Thoracic aorta (tissue), 2 donors: ENCODE data around the gene PARPBP. TPM values are rescaled to one million over a fixed set of nuclear protein-coding genes. Genes with fewer than 3 reads are reported as not detected.

Experiments used
- ATAC-seq: fragments of 150-250 bp; one replicate; pipeline ENCODE4 v1.8.0; 2017; ENCODE audit warnings: low read depth; ENCODE audit not compliant: insufficient number of reproducible peaks, low FRiP score
- DNase-seq: peaks from one replicate; pipeline ENCODE4 v3.0.0-alpha.2; 2020; ENCODE audit warnings: low spot score
- H3K27ac ChIP-seq, 2 donors: fragments of 200-600 bp; sonication (generic); 1 replicate in 1 of 2; 2 replicates in 1 of 2; pipeline ENCODE4 v1.5.1; 2016; ENCODE audit warnings: mild to moderate bottlenecking in 2 of 2, moderate library complexity in 2 of 2
- H3K27me3 ChIP-seq: fragments of 200-600 bp; sonication (generic); replicated peaks from 2 replicates; pipeline ENCODE4 v1.6.0; 2016; ENCODE audit warnings: mild to moderate bottlenecking; ENCODE audit not compliant: insufficient read depth
- H3K36me3 ChIP-seq: fragments of 200-600 bp; sonication (generic); one replicate; pipeline ENCODE4 v1.5.1; 2016
- H3K4me1 ChIP-seq, 2 donors: fragments of 200-600 bp; sonication (generic); 1 replicate in 1 of 2; 2 replicates in 1 of 2; pipeline versions ENCODE4 v1.5.1 to v1.6.0; 2016; ENCODE audit warnings: low read depth in 2 of 2, mild to moderate bottlenecking in 1 of 2; ENCODE audit not compliant: control insufficient read depth in 1 of 2
- H3K4me3 ChIP-seq: fragments of 200-600 bp; sonication (generic); 2 replicates; pipeline ENCODE4 v1.5.1; 2016; ENCODE audit warnings: mild to moderate bottlenecking
- H3K9me3 ChIP-seq: fragments of 200-600 bp; sonication (generic); 2 replicates; pipeline ENCODE4 v1.5.1; 2016
- total RNA-seq, 2 donors: library from RNA; depleted of rRNA; stranded (reverse); fragments of >200 nt; gene quantifications; one replicate each; pipeline versions ENCODE4 v1.1.0 to v1.2.3, GENCODE V29; 2016
- TF ChIP-seq, protein P1 (sequence below): fragments of 200-600 bp; sonication (generic); IDR thresholded peaks from one replicate; pipeline ENCODE4 v1.5.1; 2019; ENCODE audit warnings: antibody characterized with exemption

Gene PARPBP
- total RNA-seq, 2 donors from 2014 or later: 0.27 to 2.6 TPM

DNA sequence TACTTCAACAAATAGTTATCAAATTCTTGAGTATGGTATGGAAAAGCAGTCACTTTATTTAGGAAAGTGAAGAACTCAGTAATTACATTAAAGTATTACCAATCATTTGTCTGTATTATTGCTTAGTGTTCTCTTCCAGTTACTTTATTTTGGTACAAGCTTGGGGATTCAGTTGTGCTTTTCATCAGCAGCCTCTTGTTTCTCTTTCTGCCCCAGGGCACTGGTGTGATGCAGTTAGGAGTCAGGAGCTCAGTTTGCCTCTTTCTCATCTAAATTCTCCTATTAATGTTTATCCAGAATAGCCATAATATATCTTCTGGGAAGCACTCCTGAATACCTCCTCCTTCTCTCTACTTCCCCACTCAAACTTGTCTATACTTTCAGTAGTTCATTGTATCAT, 52.0 kb downstream of the PARPBP start:
- H3K36me3 ChIP-seq: no peaks in the 10 kb centered on the region
- no peaks in the 10 kb centered on the region for H3K27me3 ChIP-seq
- H3K4me1 ChIP-seq: peaks cover 5 to 9% of the 10 kb centered on the region in 2 donors
- no peaks in the 10 kb centered on the region for H3K9me3 ChIP-seq
- TF ChIP-seq, protein P1, sequence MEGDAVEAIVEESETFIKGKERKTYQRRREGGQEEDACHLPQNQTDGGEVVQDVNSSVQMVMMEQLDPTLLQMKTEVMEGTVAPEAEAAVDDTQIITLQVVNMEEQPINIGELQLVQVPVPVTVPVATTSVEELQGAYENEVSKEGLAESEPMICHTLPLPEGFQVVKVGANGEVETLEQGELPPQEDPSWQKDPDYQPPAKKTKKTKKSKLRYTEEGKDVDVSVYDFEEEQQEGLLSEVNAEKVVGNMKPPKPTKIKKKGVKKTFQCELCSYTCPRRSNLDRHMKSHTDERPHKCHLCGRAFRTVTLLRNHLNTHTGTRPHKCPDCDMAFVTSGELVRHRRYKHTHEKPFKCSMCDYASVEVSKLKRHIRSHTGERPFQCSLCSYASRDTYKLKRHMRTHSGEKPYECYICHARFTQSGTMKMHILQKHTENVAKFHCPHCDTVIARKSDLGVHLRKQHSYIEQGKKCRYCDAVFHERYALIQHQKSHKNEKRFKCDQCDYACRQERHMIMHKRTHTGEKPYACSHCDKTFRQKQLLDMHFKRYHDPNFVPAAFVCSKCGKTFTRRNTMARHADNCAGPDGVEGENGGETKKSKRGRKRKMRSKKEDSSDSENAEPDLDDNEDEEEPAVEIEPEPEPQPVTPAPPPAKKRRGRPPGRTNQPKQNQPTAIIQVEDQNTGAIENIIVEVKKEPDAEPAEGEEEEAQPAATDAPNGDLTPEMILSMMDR: no peak
- DNase-seq (no peak), ATAC-seq (no peak)
- no peak overlapping the region for H3K27ac ChIP-seq
- no peak overlapping the region for H3K4me3 ChIP-seq

DNA sequence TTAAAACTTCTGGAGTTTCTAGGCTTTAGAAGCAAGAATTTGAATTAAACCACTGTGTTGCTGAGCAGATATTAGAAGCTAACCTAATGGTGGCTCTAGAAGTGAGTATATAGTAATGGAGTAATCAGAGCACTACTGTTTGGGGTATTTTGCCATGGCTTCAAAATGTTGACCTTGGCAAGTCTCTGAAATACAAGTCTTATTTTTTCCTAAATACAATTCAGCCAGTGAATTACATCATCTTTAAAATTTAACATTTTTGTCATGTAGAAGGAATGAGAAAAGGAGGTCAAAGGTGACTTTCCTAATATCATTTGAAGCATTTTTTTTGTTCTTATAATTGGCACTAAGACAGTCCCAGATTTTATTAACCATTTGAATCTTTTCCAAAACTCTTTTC, 52.5 kb downstream of the PARPBP start:
- H3K36me3 ChIP-seq: no peaks in the 10 kb centered on the region
- H3K27me3 ChIP-seq: no peaks in the 10 kb centered on the region
- peaks cover 5 to 9% of the 10 kb centered on the region in 2 donors for H3K4me1 ChIP-seq
- DNase-seq (no peak), ATAC-seq (peak; percentile 65)
- TF ChIP-seq, protein P1: no peak
- H3K9me3 ChIP-seq: no peaks in the 10 kb centered on the region
- H3K4me3 ChIP-seq: no peak overlapping the region
- no peak overlapping the region for H3K27ac ChIP-seq

DNA sequence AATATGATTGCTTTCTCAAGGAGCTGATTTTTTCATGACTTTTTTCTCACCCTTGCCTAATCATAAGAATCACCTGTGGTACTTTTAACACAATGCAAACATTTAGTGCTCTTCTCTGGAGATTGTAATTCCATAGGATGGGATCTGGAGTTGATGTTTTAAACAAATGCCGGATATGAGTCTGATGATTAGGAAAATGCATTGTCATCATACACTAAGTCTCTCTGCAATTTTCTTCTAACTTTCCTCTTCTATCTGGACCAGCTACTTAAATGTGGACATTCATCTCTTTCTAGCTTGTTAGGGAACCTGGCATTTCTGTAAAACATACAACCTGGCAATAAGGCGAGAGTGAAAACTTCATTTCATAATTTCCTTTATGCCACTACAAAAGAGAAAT, 54.1 kb downstream of the PARPBP start:
- H3K4me3 ChIP-seq: no peak overlapping the region
- TF ChIP-seq, protein P1: no peak
- H3K36me3 ChIP-seq: no peaks in the 10 kb centered on the region
- H3K27ac ChIP-seq: no peak overlapping the region
- DNase-seq (no peak), ATAC-seq (no peak)
- H3K9me3 ChIP-seq: no peaks in the 10 kb centered on the region
- no peaks in the 10 kb centered on the region for H3K27me3 ChIP-seq
- H3K4me1 ChIP-seq: peaks cover 5 to 9% of the 10 kb centered on the region in 2 donors

DNA sequence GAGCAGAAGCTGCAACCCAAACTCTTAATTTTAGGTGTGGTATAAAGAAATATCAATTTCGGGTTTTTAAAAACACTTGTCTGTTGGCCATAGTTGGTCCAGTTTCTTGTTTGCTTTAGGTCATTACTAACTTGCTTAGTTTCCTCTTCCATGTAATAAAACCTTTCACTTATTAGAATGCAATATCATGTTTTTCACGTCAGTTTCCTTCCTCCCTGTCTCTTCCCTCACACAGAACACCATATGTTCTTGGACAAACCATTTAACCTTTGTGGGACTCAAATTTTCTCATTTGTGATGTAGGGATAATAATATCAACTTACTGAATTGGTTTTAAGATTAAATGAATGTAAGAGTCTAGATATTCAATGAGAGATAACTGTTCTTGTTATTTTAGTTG, 54.8 kb downstream of the PARPBP start:
- Histone ChIP-seq H3K4me3 (no peak overlapping the region), H3K27me3 (no peaks in the 10 kb centered on the region), H3K27ac (no peak overlapping the region), H3K9me3 (no peaks in the 10 kb centered on the region), H3K36me3 (no peaks in the 10 kb centered on the region), H3K4me1 (peaks cover 5 to 9% of the 10 kb centered on the region in 2 donors)
- TF ChIP-seq, protein P1: no peak
- DNase-seq (no peak), ATAC-seq (no peak)

DNA sequence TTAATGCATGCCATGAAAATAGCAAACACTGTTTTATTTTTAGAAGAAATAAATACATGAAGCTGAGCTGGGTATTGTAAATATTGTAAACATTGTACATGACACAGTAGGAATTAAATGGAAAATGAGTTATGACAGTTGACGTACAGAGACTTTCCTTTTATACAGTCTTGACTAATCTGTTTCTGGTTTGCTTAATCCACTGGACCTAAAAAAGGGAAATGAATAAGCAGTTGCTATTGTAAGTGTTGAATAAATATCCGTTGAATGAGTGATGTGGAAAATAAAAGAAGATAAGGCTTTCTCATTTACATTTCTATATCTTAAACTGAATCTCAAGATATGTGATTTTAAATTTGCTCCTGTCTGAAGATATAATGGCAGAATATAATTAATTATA, 62.7 kb downstream of the PARPBP start:
- ATAC-seq: no peak
- TF ChIP-seq, protein P1: no peak
- no peak overlapping the region for H3K4me3 ChIP-seq
- H3K36me3 ChIP-seq: no peaks in the 10 kb centered on the region
- no peaks in the 10 kb centered on the region for H3K4me1 ChIP-seq
- DNase-seq: no peak
- H3K27ac ChIP-seq: no peak overlapping the region
- no peaks in the 10 kb centered on the region for H3K27me3 ChIP-seq
- no peaks in the 10 kb centered on the region for H3K9me3 ChIP-seq
